ENCODE measurements around the gene KIF3A. TPM values are rescaled to one million over a fixed set of nuclear protein-coding genes. Genes with fewer than 3 reads are reported as not detected.

KIF3A gene
- total RNA-seq, 1 donor from 2014 or later: 25.4 TPM

DNA sequence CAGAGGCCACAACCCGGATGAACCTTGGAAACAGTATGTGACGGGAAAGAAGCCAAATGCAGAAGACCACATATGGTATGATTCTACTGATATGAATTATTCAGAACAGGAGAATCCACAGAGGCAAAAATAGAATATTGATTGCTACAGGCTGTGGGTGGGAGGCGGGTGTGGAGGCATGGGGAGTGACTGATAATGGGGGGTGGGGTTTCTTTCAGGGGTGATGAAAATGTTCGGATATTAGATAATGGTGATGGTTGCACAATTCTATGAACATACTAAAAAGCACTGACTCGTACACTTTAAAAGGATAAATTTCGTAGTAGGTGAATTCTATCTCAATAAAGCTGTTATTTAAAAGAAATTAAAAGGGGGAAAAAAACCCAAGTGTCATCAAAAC, 52.9 kb downstream of the KIF3A start:
- Histone ChIP-seq H3K79me2 (ENCODE audit: insufficient read depth, low read length) (no peaks in the 10 kb centered on the region), H3K27me3 (ENCODE audit: insufficient read depth, low read length) (no peaks in the 10 kb centered on the region), H4K20me1 (ENCODE audit: insufficient read depth, low read length) (no peaks in the 10 kb centered on the region), H3K9me3 (ENCODE audit: insufficient read depth, low read depth, low read length) (no peaks in the 10 kb centered on the region), H3K36me3 (ENCODE audit: insufficient read depth, low read length) (no peaks in the 10 kb centered on the region), H3K27ac (ENCODE audit: low read depth, low read length) (no peak overlapping the region), H3K9ac (ENCODE audit: low read length) (no peak overlapping the region), H3K4me2 (ENCODE audit: low read length) (no peak overlapping the region), H3K4me1 (ENCODE audit: insufficient read depth, low read length) (no peaks in the 10 kb centered on the region), H2AFZ (ENCODE audit: low read depth, low read length) (no peak overlapping the region), H3K4me3 (ENCODE audit: insufficient read depth, low read depth, low read length) (no peak overlapping the region)
- Mint-ChIP-seq H3K36me3 (ENCODE audit: low read depth, unreplicated experiment) (peaks cover 5% of the 10 kb centered on the region), H3K9me3 (ENCODE audit: unreplicated experiment) (peaks cover 7% of the 10 kb centered on the region), H3K27ac (ENCODE audit: unreplicated experiment) (no peak overlapping the region), H3K4me1 (ENCODE audit: low read depth, unreplicated experiment) (peaks cover 6% of the 10 kb centered on the region), H3K27me3 (ENCODE audit: low read depth, unreplicated experiment) (no peaks in the 10 kb centered on the region), H3K4me3 (ENCODE audit: unreplicated experiment) (no peak overlapping the region)
- no peak for FAIRE-seq
- no peak for DNase-seq (ENCODE audit: low read depth)
- TF ChIP-seq EZH2 (IDR thresholded peaks at IDR 0.05; ENCODE audit: insufficient read depth, low read length): no peak
- TF ChIP-seq, protein P1, sequence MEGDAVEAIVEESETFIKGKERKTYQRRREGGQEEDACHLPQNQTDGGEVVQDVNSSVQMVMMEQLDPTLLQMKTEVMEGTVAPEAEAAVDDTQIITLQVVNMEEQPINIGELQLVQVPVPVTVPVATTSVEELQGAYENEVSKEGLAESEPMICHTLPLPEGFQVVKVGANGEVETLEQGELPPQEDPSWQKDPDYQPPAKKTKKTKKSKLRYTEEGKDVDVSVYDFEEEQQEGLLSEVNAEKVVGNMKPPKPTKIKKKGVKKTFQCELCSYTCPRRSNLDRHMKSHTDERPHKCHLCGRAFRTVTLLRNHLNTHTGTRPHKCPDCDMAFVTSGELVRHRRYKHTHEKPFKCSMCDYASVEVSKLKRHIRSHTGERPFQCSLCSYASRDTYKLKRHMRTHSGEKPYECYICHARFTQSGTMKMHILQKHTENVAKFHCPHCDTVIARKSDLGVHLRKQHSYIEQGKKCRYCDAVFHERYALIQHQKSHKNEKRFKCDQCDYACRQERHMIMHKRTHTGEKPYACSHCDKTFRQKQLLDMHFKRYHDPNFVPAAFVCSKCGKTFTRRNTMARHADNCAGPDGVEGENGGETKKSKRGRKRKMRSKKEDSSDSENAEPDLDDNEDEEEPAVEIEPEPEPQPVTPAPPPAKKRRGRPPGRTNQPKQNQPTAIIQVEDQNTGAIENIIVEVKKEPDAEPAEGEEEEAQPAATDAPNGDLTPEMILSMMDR (IDR thresholded peaks at IDR 0.05; ENCODE audit: insufficient read depth, low read depth, low read length): no peak

DNA sequence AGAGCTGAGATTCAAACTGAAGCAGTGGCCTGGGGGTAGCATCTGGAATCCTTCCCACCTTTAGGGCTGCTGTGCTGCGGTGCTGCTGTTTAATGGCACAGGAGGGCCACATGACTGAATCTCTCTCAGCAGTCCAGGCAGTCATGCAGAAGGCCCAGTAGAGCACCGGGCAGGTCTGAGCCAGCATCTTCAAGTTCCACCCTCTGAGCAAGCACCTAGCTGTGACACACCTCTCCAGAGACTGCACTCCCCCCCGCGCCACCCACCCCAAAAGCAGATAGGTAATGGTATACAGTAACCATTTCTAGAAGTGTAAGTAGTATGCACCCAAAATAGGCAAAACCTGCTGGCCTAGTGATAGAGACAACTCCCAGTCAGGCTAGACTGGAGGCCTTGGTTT, 55.4 kb downstream of the KIF3A start:
- no peaks in the 10 kb centered on the region for H3K36me3 ChIP-seq (ENCODE audit: insufficient read depth, low read length)
- no peaks in the 10 kb centered on the region for H3K79me2 ChIP-seq (ENCODE audit: insufficient read depth, low read length)
- H3K27me3 ChIP-seq (ENCODE audit: insufficient read depth, low read length): no peaks in the 10 kb centered on the region
- no peak overlapping the region for H3K27ac Mint-ChIP-seq (ENCODE audit: unreplicated experiment)
- TF ChIP-seq EZH2 (IDR thresholded peaks at IDR 0.05; ENCODE audit: insufficient read depth, low read length): no peak
- TF ChIP-seq, protein P1 (IDR thresholded peaks at IDR 0.05; ENCODE audit: insufficient read depth, low read depth, low read length): no peak
- DNase-seq (ENCODE audit: low read depth) (no peak), FAIRE-seq (no peak)
- H3K4me3 Mint-ChIP-seq (ENCODE audit: unreplicated experiment): no peak overlapping the region
- H3K4me2 ChIP-seq (ENCODE audit: low read length): no peak overlapping the region
- no peaks in the 10 kb centered on the region for H4K20me1 ChIP-seq (ENCODE audit: insufficient read depth, low read length)
- no peak overlapping the region for H3K9ac ChIP-seq (ENCODE audit: low read length)
- H3K4me3 ChIP-seq (ENCODE audit: insufficient read depth, low read depth, low read length): no peak overlapping the region
- peaks cover 18% of the 10 kb centered on the region for H3K4me1 Mint-ChIP-seq (ENCODE audit: low read depth, unreplicated experiment)
- H3K9me3 ChIP-seq (ENCODE audit: insufficient read depth, low read depth, low read length): no peaks in the 10 kb centered on the region
- H3K4me1 ChIP-seq (ENCODE audit: insufficient read depth, low read length): peaks cover 10% of the 10 kb centered on the region
- H3K27me3 Mint-ChIP-seq (ENCODE audit: low read depth, unreplicated experiment): no peaks in the 10 kb centered on the region
- H2AFZ ChIP-seq (ENCODE audit: low read depth, low read length): no peak overlapping the region
- peaks cover 5% of the 10 kb centered on the region for H3K36me3 Mint-ChIP-seq (ENCODE audit: low read depth, unreplicated experiment)
- H3K27ac ChIP-seq (ENCODE audit: low read depth, low read length): no peak overlapping the region
- peaks cover 6% of the 10 kb centered on the region for H3K9me3 Mint-ChIP-seq (ENCODE audit: unreplicated experiment)

DNA sequence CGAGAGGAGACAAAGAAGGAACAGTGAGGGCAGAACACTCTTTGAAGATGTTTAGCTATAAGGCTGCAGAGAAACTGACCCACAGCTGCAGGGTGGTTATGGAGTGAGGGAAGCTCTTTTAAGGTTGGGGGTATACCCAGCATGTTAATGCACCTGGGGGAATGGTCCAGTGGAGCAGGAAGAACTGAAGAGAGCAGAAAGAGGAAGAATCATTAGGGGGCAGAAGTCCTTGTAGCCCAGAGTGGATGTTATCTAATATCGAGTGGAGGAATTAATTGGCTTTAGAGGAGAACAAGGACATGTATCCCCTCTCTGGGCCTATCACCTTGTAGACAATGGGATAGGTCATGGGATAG, 55.9 kb downstream of the KIF3A start:
- Histone ChIP-seq H3K4me2 (ENCODE audit: low read length) (no peak overlapping the region), H3K27me3 (ENCODE audit: insufficient read depth, low read length) (no peaks in the 10 kb centered on the region), H3K79me2 (ENCODE audit: insufficient read depth, low read length) (no peaks in the 10 kb centered on the region), H3K27ac (ENCODE audit: low read depth, low read length) (no peak overlapping the region), H2AFZ (ENCODE audit: low read depth, low read length) (no peak overlapping the region), H3K4me3 (ENCODE audit: insufficient read depth, low read depth, low read length) (no peak overlapping the region), H3K4me1 (ENCODE audit: insufficient read depth, low read length) (peaks cover 13% of the 10 kb centered on the region), H4K20me1 (ENCODE audit: insufficient read depth, low read length) (no peaks in the 10 kb centered on the region), H3K9me3 (ENCODE audit: insufficient read depth, low read depth, low read length) (no peaks in the 10 kb centered on the region), H3K36me3 (ENCODE audit: insufficient read depth, low read length) (no peaks in the 10 kb centered on the region), H3K9ac (ENCODE audit: low read length) (no peak overlapping the region)
- DNase-seq (ENCODE audit: low read depth) (no peak), FAIRE-seq (no peak)
- H3K4me3 Mint-ChIP-seq (ENCODE audit: unreplicated experiment): no peak overlapping the region
- no peak overlapping the region for H3K27ac Mint-ChIP-seq (ENCODE audit: unreplicated experiment)
- peaks cover 23% of the 10 kb centered on the region for H3K4me1 Mint-ChIP-seq (ENCODE audit: low read depth, unreplicated experiment)
- TF ChIP-seq, protein P1 (IDR thresholded peaks at IDR 0.05; ENCODE audit: insufficient read depth, low read depth, low read length): no peak
- TF ChIP-seq EZH2 (IDR thresholded peaks at IDR 0.05; ENCODE audit: insufficient read depth, low read length): no peak
- H3K36me3 Mint-ChIP-seq (ENCODE audit: low read depth, unreplicated experiment): peaks cover 5% of the 10 kb centered on the region
- H3K27me3 Mint-ChIP-seq (ENCODE audit: low read depth, unreplicated experiment): no peaks in the 10 kb centered on the region
- peaks cover 4% of the 10 kb centered on the region for H3K9me3 Mint-ChIP-seq (ENCODE audit: unreplicated experiment)

Measured in astrocyte (in vitro differentiated cells and primary cell).